ACHN (cell line): ENCODE data around the gene RELL1.

ENCODE experiments used
- DNase-seq: peaks from one replicate; pipeline ENCODE4 v3.0.0-alpha.2; 2015
- in situ Hi-C: cut with HindIII; loops from 2 replicates; pipeline ENCODE4 v1.10.0; 2017; ENCODE audit warnings: low sequenced_read_pairs, low pct_ligation_motif_present, low pct_unique_long_range_greater_than_20kb

RELL1 gene

GRCh38 chr4:37615059-37615719 lies 71.0 kb downstream of the RELL1 start:
- no peak for DNase-seq
- in situ Hi-C loops: no loop called here

- no peak for DNase-seq
- in situ Hi-C loops: no loop called here
Observed at GRCh38 chr4:37612811-37613210, 73.4 kb downstream of the RELL1 start.

GRCh38 chr4:37609626-37610025 lies 76.5 kb downstream of the RELL1 start:
- in situ Hi-C loops: no loop called here
- DNase-seq: no peak

- DNase-seq: no peak
- in situ Hi-C loops: no loop called here
Observed at GRCh38 chr4:37607018-37607417, 79.2 kb downstream of the RELL1 start.

GRCh38 chr4:37605843-37606565 lies 80.2 kb downstream of the RELL1 start:
- in situ Hi-C loops: no loop called here
- DNase-seq: no peak

GRCh38 chr4:37604461-37604860 lies 81.7 kb downstream of the RELL1 start:
- no peak for DNase-seq
- in situ Hi-C loops: no loop called here

GRCh38 chr4:37603711-37604110 lies 82.5 kb downstream of the RELL1 start:
- in situ Hi-C loops: no loop called here
- no peak for DNase-seq

- peak; percentile 69 for DNase-seq
- in situ Hi-C loops: no loop called here
Observed at GRCh38 chr4:37603070-37603468, 83.1 kb downstream of the RELL1 start.

GRCh38 chr4:37602454-37603069 lies 83.6 kb downstream of the RELL1 start:
- DNase-seq: no peak
- in situ Hi-C loops: no loop called here

GRCh38 chr4:37601531-37601930 lies 84.6 kb downstream of the RELL1 start:
- in situ Hi-C loops: no loop called here
- no peak for DNase-seq

- in situ Hi-C loops: no loop called here
- DNase-seq: no peak
Observed at GRCh38 chr4:37599092-37599790, 86.9 kb downstream of the RELL1 start.

- DNase-seq: no peak
- in situ Hi-C loops: no loop called here
Observed at GRCh38 chr4:37597034-37597433, 89.1 kb downstream of the RELL1 start.

GRCh38 chr4:37595875-37596680 lies 90.1 kb downstream of the RELL1 start:
- in situ Hi-C loops: no loop called here
- DNase-seq: no peak

- in situ Hi-C loops: no loop called here
- DNase-seq: no peak
Observed at GRCh38 chr4:37594099-37594498, 92.1 kb downstream of the RELL1 start.

- DNase-seq: no peak
- in situ Hi-C loops: no loop called here
Observed at GRCh38 chr4:37591349-37591748, 94.8 kb downstream of the RELL1 start.

GRCh38 chr4:37590016-37590415 lies 96.2 kb downstream of the RELL1 start:
- no peak for DNase-seq
- in situ Hi-C loops: no loop called here

- DNase-seq: no peak
- in situ Hi-C loops: no loop called here
Observed at GRCh38 chr4:37588150-37588549, 98.0 kb downstream of the RELL1 start.

GRCh38 chr4:37586194-37586593 lies 100.0 kb downstream of the RELL1 start:
- in situ Hi-C loops: no loop called here
- DNase-seq: no peak
